Measurements from ENCODE around the gene GDAP2. TPM values are rescaled to one million over a fixed set of nuclear protein-coding genes. Genes with fewer than 3 reads are reported as not detected.
"Not testable (repeated sequence)": the region's sequence is repeated elsewhere in the genome, so short reads cannot be mapped to it uniquely, and the experiment has no call there.

Gene GDAP2
- total RNA-seq, 1 experiment from 2014 or later: 18.6 TPM

DNA sequence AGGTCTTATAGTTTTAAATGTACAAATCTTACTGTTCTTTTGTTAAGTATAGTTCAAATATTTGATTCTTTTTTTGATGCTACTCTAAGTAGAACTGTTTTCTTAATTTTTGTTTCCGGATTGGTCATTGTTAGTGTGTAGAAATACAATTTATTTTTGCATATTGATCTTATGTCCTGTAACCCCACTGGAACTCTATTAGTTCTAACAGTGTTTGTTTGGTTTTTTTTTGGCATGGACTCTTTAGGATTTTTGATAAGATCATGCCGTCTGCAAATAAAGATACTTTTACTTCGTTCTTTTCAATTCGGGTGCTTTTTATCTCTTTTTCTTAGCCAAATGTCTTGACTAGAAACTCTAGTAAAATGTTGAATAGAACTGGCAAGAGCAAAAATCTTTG is 26.5 kb downstream of the GDAP2 start:
- no peak for DNase-seq (ENCODE audit: extremely low read depth, low read depth)

DNA sequence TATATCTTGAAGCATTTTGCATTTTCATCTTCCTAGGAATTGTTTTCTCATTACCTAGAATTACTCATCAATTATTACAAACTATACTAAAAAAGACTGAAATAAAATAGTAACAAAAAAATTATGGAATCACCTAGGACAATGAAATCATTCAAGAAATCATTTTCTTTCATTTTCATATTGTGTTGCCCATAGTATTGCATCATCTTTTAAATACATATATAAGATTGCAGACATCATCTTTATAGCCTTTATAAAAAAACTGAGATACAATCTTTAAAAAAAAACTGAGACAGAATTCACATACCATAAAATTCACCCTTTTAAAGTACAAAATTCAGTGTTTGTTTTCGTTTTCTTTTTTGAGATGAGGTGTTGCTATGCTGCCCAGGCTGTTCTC is 29.6 kb downstream of the GDAP2 start:
- no peak for DNase-seq (ENCODE audit: extremely low read depth, low read depth)

DNA sequence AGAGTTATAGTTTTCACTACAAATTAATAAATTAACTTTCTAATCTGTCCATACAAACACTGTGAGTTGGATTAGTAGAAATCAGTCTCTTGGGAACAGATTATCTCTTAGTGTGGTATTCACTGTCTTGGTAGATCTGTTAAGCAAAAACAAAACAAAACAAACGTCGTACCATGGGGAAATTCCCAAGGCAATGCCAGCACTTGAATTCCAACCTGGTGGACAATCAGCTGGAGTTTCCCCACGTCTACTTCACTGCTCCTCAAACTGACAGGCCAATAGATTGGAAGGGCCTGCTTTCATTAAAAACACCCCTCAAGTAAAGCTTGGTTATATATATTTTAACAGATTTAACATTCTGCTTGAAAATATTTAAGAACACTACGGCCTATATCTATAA is 31.9 kb downstream of the GDAP2 start:
- no peak for DNase-seq (ENCODE audit: extremely low read depth, low read depth)

DNA sequence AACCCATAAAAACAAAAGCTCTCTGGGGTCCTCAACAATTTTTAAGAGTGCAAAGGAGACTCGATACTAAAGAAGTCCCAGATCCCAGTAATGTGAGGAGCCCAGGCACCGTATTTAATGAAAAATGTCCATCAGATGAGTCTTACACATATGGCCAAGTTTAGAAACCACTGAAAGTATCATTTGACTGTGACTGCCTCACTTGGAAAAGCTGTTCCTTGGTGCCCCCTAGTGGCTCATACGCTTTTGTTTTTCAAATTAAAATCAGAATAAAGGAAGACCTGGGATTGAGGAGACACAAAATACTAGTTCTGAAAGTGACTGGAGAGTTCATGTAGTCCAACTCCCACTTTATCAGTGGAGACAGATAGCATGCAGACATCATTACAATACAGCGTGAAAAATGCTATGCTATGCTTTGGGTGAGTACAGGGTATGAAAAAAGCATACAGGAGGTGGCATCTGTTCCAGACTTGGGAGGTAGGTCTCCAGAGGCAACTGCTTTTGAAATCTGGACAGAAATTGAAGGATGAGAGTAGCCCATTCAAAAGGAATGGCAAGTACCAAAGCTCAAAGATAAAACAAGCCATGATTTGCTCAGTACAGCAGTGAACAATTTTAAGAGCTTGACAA is 33.8 kb downstream of the GDAP2 start:
- DNase-seq (ENCODE audit: extremely low read depth, low read depth): peak; percentile 47

DNA sequence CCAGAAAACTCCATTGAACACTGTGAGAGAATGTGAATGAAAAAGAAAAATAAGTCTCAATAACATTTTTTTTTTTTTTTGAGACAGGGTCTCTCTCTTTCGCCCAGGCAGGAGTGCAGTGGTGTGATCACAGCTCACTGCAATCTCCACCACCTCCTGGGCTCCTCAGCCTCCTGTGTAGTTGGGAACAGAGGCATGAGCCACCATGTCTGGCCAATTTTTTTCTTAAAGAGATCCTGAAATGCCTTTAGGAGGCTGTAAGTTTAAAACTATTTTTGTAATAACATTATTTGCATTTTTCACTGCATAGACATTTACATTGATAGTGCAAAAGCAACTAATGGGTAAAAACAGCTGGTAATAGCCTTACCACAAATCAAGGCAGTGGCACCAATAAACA is 35.3 kb downstream of the GDAP2 start:
- no peak for DNase-seq (ENCODE audit: extremely low read depth, low read depth)

DNA sequence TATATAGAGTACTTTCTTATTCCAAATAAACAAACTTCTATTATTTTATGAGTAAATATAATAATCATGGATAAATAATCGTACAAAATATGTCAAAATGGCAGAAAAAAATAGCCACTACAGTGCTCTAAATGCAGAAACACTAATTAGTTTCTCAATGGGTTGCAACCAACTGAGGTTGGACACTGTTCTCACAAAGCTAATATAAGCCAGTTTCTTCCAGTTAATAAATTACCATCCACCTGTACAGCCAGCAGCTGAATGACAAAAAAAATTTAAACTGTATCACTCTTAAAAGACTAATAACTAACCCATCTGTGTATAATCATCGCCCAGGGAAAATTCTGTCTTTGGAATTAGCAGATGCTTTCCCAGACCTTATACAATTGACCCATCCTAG is 36.9 kb downstream of the GDAP2 start:
- no peak for DNase-seq (ENCODE audit: extremely low read depth, low read depth)

DNA sequence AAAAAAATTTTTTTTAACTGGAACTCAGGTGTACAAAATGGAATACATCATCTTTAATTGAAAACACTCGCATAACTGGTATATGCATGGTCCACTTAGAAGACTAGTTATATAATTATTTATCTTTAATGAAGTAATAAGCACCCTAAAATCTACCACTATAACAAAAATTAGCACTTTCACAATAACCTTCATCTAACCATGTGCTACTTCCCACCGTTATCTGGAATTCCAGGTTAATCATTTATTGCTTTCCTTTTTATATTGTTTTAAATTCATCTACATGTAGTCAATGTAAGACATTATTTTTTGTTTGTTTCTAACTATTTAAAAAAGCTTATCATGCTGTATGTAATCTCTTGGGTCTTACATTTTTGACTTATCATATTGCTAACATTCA is 39.0 kb downstream of the GDAP2 start:
- no peak for DNase-seq (ENCODE audit: extremely low read depth, low read depth)

DNA sequence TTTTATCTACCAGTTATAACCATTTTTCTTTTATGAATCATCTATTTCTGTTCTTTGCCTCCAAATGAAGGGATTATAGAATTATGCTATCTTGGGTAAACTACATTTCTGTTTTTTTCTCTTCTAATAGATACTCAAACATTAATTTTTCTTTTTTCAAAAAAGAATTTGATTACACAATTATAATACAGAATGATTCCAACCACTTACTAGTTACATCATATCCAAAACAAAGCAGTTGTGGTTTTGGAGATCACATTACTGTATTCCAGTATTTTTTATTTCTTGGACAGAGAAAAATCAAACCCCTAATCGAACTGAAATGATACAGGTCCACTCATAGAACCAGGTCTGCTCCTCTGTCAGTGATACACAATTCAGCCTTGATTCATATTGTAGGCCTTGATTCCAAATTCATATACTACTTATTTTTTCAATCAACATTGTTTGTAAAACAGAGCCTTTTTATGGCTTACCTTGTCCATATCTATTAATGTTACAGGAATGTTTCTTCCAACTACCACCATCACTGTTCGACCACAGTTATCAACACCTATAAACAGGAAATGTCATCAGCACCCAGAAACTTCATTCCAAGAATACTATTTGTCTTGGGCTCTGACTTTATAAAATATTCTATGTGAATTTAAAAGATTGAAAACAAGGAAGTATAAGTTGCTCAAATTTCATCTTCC is 43.2 kb downstream of the GDAP2 start:
- no peak for DNase-seq (ENCODE audit: extremely low read depth, low read depth)

DNA sequence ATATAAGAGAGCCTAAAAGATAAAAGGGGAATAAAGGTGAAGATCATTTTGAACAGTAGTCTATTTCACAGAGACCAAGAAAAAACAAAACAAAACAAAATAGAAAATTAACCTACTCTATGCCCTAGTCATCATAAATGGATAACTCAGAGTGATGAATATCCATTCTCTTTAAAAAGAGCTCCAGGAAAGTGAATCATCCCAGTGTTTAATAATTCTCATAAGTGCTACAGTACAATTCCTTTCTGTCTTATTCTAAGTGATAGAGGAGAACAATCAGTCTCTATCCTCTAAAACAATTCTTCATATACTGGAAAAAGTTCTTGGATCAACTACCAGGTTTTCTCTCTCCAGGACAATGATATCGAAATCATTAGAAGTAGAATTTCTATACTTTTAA is 45.8 kb downstream of the GDAP2 start:
- no peak for DNase-seq (ENCODE audit: extremely low read depth, low read depth)

DNA sequence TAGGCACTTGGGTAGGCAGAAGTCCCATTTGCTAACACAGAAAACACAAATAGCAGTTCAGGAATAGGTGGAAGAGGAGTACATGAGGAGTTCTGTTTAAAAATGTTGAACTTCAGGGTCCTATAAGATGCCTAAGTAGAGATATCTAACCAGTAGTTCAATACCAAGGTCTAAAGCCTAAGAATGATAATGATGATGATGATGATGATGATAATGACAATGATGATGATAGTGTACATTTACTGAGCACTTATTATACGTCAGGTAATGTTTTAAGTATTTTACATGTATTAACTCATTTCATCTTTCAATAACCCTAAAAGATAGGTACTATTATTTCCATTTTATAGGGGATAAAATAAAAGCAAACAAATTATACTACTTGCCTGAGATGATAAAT is 50.1 kb downstream of the GDAP2 start:
- DNase-seq (ENCODE audit: extremely low read depth, low read depth): no peak

DNA sequence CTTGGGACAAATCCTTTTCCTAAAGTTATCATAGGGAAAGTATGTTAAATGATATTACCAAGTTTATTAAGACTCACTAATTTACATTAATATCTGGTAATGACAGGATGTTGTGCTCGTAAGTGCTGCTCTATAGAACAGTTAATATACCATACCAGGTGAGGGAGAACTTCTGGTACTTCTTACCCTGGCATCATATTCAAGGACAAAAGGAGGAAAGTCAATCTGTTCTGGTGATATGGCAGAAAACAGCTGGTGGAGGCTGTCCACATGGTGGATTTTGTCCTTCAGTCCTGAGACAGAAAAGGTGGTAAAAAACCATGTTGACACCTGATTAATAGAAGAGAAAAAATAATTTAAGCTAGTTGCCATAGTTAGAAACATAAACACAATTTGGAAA is 51.6 kb downstream of the GDAP2 start:
- DNase-seq (ENCODE audit: extremely low read depth, low read depth): no peak

DNA sequence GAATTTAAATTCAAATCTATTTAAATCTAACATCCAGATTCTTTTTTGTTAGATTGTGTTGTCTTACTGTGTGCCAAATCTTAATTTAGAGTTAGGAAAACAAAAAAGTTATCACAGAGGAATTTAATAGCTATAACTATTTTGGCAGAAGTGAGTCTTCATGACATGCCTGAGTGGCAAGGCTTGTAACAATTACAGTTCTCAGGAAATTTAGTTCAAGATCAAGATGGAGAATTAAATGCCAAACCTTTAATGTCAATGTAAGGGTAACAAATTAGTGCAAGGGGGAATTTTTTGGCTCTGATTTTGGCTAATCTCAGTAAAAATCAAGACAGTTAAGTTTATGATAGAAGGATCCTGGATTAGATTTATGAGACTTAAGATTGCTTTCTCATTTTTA is 58.4 kb downstream of the GDAP2 start:
- no peak for DNase-seq (ENCODE audit: extremely low read depth, low read depth)

DNA sequence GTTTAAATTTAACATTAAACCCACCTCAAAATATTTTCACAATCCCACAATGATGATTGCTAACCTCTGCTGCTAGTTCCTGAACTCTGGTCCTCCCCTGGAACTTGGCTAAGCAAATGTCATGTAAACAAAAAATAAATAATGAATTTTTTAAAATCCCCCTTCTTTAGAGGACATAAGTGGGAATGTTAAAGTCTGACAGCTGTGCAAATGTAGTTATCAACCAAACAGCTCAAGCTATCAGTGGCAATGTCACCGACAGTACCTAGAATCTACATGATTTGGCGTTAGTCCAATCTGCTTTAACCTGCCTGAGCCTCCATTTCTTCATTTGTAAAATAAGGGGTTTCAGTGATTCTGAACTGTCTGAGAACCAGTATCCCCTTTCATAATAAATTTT is 67.7 kb downstream of the GDAP2 start:
- no peak for DNase-seq (ENCODE audit: extremely low read depth, low read depth)

DNA sequence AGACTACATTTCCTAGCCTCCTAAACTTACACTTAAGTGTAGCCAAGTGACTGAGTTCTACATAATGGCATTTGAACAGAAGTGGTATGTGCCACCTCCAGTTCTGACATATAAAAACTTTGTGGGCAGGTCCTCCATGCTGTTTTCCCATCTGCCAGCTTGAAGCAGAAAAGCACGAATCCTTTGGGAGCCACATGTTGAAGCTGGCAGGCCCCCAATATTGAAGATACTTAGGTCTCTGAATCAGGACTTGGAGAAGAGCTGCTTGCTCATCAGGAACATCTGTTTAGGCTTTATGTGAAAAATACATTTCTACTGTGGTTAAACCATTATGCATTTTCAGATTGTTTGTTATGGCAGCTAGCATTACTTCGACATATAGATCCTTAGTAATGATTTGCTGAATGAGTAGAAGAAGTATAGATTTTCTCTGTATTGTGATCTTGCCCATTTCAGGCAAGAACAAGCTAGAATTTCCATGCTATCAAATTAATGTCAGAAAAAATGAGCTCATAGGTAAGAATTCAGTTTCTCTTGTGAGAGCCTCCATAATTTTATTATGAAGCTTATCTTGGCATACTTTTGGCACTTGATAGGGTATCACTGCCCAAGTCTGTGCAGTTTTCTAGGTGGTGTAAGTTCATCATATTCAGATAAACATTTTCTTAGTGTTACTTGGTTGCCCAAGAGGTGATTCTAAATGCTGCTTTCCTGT is 68.4 kb downstream of the GDAP2 start:
- DNase-seq (ENCODE audit: extremely low read depth, low read depth): no peak

DNA sequence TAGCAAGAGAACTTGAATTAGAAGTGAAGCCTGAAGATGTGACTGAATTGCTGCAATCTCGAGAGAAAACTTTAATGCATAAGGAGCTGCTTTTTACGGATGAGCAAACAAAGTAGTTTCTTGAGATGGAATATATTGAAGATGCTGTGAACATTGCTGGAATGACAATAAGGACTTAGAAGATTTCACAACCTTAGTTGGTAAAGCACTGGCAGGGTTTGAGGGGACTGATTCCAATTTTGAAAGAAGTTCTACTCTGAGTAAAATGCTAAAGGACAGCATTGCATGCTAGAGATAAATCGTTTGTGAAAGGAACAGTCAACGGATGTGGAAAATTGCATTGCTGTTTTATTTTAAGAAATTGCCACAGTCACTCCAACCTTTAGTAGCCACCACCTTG is 69.5 kb downstream of the GDAP2 start:
- DNase-seq (ENCODE audit: extremely low read depth, low read depth): no peak

DNA sequence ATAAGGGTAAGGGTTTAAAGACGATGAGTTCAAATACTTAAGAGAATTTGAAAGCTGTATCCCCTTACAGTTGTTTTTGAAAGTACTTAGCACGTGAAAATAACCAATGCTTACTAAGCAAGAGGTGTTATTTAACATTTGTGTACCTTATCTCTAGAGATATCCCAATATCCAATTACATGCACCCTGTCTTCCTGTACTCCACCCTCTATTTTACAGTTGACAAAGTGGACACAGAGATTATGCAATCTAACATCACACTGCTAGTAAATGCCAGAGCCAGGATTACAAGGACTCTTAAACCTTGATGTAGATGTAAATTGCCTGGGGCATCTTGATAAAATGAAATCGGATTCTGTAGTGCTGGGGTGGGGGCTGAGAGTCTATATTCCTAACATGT is 72.0 kb downstream of the GDAP2 start:
- DNase-seq (ENCODE audit: extremely low read depth, low read depth): peak; percentile 59

DNA sequence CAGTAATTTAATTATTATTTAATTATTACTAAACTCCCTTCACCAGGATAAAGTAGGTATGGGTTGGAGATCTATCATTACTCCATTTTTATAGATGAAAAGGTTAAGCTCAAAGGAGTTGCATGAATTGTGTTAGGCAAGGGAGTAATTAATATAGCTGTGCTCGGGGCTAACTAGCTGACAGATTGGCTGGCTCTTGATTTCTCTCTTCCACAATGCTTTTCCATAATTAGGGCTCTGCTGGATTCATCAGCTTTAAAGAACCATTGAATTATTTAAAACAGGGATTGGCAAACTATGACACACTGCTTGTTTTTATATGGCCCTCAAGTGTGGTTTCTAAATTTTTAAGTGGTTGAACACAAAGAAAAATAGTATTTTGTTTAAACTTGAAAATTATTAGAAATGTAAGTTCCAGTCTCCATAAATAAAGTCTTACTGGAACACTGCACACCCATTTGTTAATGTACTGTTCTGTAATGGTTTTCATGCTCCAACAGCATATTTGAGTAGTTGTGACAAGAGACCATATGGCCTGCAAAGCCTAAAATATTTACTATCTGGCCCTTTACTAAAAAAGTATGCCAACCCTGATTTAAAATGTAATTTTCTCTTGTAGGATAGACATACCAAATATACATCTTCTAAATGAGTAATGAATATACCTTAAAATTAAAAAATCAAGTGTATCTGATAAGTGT is 76.4 kb downstream of the GDAP2 start:
- DNase-seq (ENCODE audit: extremely low read depth, low read depth): no peak

DNA sequence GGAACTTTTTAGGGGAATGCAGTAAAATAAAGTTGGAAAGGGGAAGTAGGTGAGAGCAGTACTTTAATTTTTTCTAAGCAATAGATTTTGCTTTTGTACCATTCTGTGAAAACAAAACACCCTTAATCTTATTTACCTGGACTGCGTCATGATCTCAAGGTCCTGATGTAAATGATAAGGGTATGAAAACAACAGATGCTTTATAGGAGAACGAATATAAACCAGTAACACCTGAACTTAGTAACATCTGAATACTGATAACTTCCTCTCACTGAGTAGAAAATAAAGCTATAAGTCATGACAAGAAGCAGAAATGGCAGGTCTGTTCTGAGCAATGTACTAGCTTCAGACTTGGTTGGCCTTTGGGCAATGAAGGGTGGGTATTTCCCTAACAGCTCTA is 77.7 kb downstream of the GDAP2 start:
- DNase-seq (ENCODE audit: extremely low read depth, low read depth): no peak

DNA sequence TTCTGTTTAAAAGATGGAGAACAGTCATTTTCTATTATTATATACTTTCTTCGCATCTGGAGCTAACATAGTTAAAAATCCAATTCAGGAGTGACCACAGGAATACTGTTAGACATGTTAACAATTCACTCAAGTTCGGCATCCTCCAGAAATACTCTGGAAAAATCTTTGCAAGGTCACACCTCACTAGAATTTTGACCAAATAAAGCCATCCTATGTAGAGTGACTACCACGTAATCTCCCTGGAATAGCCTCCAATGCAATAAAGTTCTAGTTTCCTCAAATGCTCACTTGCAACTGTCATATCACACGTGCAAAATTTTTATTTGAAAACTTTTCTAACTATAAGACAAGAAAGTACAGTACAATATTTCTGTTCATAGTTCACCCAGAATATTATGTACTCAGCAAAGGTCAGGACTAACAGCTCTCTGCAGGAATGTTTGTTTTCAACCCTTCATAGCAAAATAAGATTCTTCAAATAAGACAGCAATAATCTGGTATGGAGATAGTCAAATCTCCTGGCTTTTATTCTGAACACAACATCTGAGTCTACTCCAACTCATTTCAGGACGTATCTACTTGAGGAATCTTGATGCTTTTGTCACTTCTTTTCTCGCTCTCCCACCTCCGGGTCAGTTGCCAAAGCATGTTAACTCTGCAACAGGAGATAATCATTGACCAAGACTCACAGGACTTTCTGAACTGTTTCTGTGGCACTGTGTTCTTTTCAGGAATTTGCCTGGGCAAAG is 82.6 kb downstream of the GDAP2 start:
- DNase-seq (ENCODE audit: extremely low read depth, low read depth): no peak

DNA sequence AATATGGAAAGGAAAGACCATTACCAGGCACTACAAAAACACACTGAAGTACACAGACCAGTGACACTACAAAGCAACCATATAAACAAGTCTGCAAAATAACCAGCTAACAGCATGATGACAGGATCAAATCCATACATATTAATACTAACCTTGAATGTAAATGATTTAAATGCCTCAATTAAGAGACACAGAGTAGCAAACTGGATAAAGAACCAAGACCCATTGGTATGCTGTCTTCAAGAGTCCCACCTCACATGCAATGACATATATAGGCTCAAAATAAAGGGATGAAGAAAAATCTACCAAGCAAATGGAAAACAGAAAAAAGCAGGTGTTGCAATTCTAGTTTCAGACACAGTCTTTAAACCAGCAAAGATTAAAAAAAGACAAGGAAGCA is 84.9 kb downstream of the GDAP2 start:
- DNase-seq (ENCODE audit: extremely low read depth, low read depth): not testable (repeated sequence)

DNA sequence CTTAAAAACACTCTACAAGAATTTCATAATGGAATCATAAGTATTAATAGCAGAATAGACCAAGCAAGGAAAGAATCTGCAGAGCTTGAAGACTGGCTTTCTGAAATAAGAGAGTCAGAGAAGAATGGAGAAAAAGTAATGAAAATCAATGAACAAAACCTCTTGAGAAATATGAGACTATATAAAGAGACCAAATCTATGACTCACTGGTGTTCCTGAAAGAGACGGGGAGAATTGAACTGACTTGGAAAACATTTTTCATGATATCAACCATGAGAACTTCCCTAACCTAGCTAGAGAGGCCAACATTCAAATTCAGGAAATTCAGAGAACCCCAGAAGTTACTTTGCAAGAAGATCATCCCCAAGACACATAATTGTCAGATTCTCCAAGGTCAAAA is 85.6 kb downstream of the GDAP2 start:
- DNase-seq (ENCODE audit: extremely low read depth, low read depth): no peak

Measured in NCI-H460 (cell line).